ENCODE data around the gene DHX15.

Gene DHX15

GRCh38 chr4:24615977-24616376 lies 31.6 kb upstream of the DHX15 start:
- TF ChIP-seq CTCF (IDR thresholded peaks at IDR 0.05; ENCODE audit: low read length) (no peak), EZH2 (IDR thresholded peaks at IDR 0.05; ENCODE audit: borderline replicate concordance, low read length) (no peak)

GRCh38 chr4:24614881-24615280 lies 30.5 kb upstream of the DHX15 start:
- Histone ChIP-seq H3K36me3 (ENCODE audit: insufficient read depth, low read length) (no peaks in the 10 kb centered on the region), H3K4me2 (ENCODE audit: low read length) (no peak overlapping the region), H3F3A (ENCODE audit: insufficient read depth, low read length) (no peaks in the 10 kb centered on the region), H2AFZ (ENCODE audit: low read length) (no peak overlapping the region), H3K4me3 (ENCODE audit: low read depth, low read length, poor library complexity, severe bottlenecking) (no peak overlapping the region), H3K4me1 (ENCODE audit: insufficient read depth, low read length, severe bottlenecking) (no peaks in the 10 kb centered on the region), H3K79me2 (ENCODE audit: insufficient read depth, low read length) (no peaks in the 10 kb centered on the region), H3K9me2 (ENCODE audit: low read depth, low read length) (no peaks in the 10 kb centered on the region), H3K9me3 (ENCODE audit: low read length) (no peaks in the 10 kb centered on the region), H3K27ac (ENCODE audit: low read depth, low read length, poor library complexity, severe bottlenecking) (no peak overlapping the region), H3K9ac (ENCODE audit: low read length) (no peak overlapping the region), H4K20me1 (ENCODE audit: insufficient read depth, low read length) (no peaks in the 10 kb centered on the region), H3K27me3 (ENCODE audit: insufficient read depth, low read length) (no peaks in the 10 kb centered on the region)
- no peak for TF ChIP-seq EZH2 (IDR thresholded peaks at IDR 0.05; ENCODE audit: borderline replicate concordance, low read length)
- no peak for TF ChIP-seq CTCF (IDR thresholded peaks at IDR 0.05; ENCODE audit: low read length)

More at GRCh38 chr4:24615977-24616376, 31.6 kb upstream of the DHX15 start:
- Histone ChIP-seq H4K20me1 (ENCODE audit: insufficient read depth, low read length) (no peaks in the 10 kb centered on the region), H3K27ac (ENCODE audit: low read depth, low read length, poor library complexity, severe bottlenecking) (no peak overlapping the region), H3K4me3 (ENCODE audit: low read depth, low read length, poor library complexity, severe bottlenecking) (no peak overlapping the region), H3K9ac (ENCODE audit: low read length) (no peak overlapping the region), H3K4me1 (ENCODE audit: insufficient read depth, low read length, severe bottlenecking) (no peaks in the 10 kb centered on the region), H3F3A (ENCODE audit: insufficient read depth, low read length) (no peaks in the 10 kb centered on the region), H3K79me2 (ENCODE audit: insufficient read depth, low read length) (no peaks in the 10 kb centered on the region), H2AFZ (ENCODE audit: low read length) (no peak overlapping the region), H3K36me3 (ENCODE audit: insufficient read depth, low read length) (no peaks in the 10 kb centered on the region), H3K9me2 (ENCODE audit: low read depth, low read length) (no peaks in the 10 kb centered on the region), H3K9me3 (ENCODE audit: low read length) (no peaks in the 10 kb centered on the region), H3K4me2 (ENCODE audit: low read length) (no peak overlapping the region), H3K27me3 (ENCODE audit: insufficient read depth, low read length) (no peaks in the 10 kb centered on the region)

GRCh38 chr4:24613502-24613901 lies 29.1 kb upstream of the DHX15 start:
- H3K4me3 ChIP-seq (ENCODE audit: low read depth, low read length, poor library complexity, severe bottlenecking): no peak overlapping the region
- no peak for TF ChIP-seq CTCF (IDR thresholded peaks at IDR 0.05; ENCODE audit: low read length)
- TF ChIP-seq EZH2 (IDR thresholded peaks at IDR 0.05; ENCODE audit: borderline replicate concordance, low read length): no peak

More at GRCh38 chr4:24613502-24613901, 29.1 kb upstream of the DHX15 start:
- no peak overlapping the region for H3K4me2 ChIP-seq (ENCODE audit: low read length)
- no peaks in the 10 kb centered on the region for H4K20me1 ChIP-seq (ENCODE audit: insufficient read depth, low read length)
- no peak overlapping the region for H3K9ac ChIP-seq (ENCODE audit: low read length)
- H2AFZ ChIP-seq (ENCODE audit: low read length): no peak overlapping the region
- H3K36me3 ChIP-seq (ENCODE audit: insufficient read depth, low read length): no peaks in the 10 kb centered on the region
- H3K9me2 ChIP-seq (ENCODE audit: low read depth, low read length): no peaks in the 10 kb centered on the region
- no peak overlapping the region for H3K27ac ChIP-seq (ENCODE audit: low read depth, low read length, poor library complexity, severe bottlenecking)
- no peaks in the 10 kb centered on the region for H3F3A ChIP-seq (ENCODE audit: insufficient read depth, low read length)
- H3K27me3 ChIP-seq (ENCODE audit: insufficient read depth, low read length): no peaks in the 10 kb centered on the region
- H3K9me3 ChIP-seq (ENCODE audit: low read length): no peaks in the 10 kb centered on the region
- no peaks in the 10 kb centered on the region for H3K4me1 ChIP-seq (ENCODE audit: insufficient read depth, low read length, severe bottlenecking)
- H3K79me2 ChIP-seq (ENCODE audit: insufficient read depth, low read length): no peaks in the 10 kb centered on the region

Data from OCI-LY1 (cell line).